ENCODE data around the gene MICU1.
"Not testable (repeated sequence)": the region's sequence is repeated elsewhere in the genome, so short reads cannot be mapped to it uniquely, and the experiment has no call there.

The MICU1 gene

GRCh38 chr10:72487521-72487920 is 138.4 kb downstream of the MICU1 start:
- H3K27me3 ChIP-seq, result no peaks in the 10 kb centered on the region
- H4K20me1 ChIP-seq, result no peaks in the 10 kb centered on the region
- no peak for TF ChIP-seq Cebpa-rat (IDR thresholded peaks at IDR 0.05)
- H3K4me3 ChIP-seq, result no peak overlapping the region
- no peak overlapping the region for H3K4me2 ChIP-seq
- no peaks in the 10 kb centered on the region for H3K4me1 ChIP-seq
- H3K36me3 ChIP-seq, result peaks cover 7% of the 10 kb centered on the region; the same call in 1 of the 2 replicates
- H3K9me3 ChIP-seq, result no peaks in the 10 kb centered on the region
- H3K27ac ChIP-seq, result no peak overlapping the region
- H3K9ac ChIP-seq, result no peak overlapping the region

GRCh38 chr10:72487116-72487515 is 138.8 kb downstream of the MICU1 start:
- no peaks in the 10 kb centered on the region for H3K4me1 ChIP-seq
- no peak for TF ChIP-seq Cebpa-rat (IDR thresholded peaks at IDR 0.05)
- no peak overlapping the region for H3K4me2 ChIP-seq
- no peak overlapping the region for H3K4me3 ChIP-seq
- H3K9me3 ChIP-seq, result no peaks in the 10 kb centered on the region
- H3K9ac ChIP-seq, result no peak overlapping the region
- peaks cover 7% of the 10 kb centered on the region; the same call in 1 of the 2 replicates for H3K36me3 ChIP-seq
- H3K27me3 ChIP-seq, result no peaks in the 10 kb centered on the region
- no peaks in the 10 kb centered on the region for H4K20me1 ChIP-seq
- H3K27ac ChIP-seq, result no peak overlapping the region

GRCh38 chr10:72485701-72486100 is 140.2 kb downstream of the MICU1 start:
- TF ChIP-seq Cebpa-rat (IDR thresholded peaks at IDR 0.05), result no peak
- Histone ChIP-seq H3K36me3 (peaks cover 7% of the 10 kb centered on the region; the same call in 1 of the 2 replicates), H3K4me1 (no peaks in the 10 kb centered on the region), H4K20me1 (no peaks in the 10 kb centered on the region), H3K9ac (no peak overlapping the region), H3K4me2 (no peak overlapping the region), H3K9me3 (no peaks in the 10 kb centered on the region), H3K27me3 (no peaks in the 10 kb centered on the region), H3K4me3 (no peak overlapping the region), H3K27ac (no peak overlapping the region)

GRCh38 chr10:72484521-72484920 is 141.4 kb downstream of the MICU1 start:
- TF ChIP-seq Cebpa-rat (IDR thresholded peaks at IDR 0.05), result no peak
- Histone ChIP-seq H3K9me3 (no peaks in the 10 kb centered on the region), H3K27me3 (no peaks in the 10 kb centered on the region), H4K20me1 (no peaks in the 10 kb centered on the region), H3K36me3 (peaks cover 7% of the 10 kb centered on the region; the same call in 1 of the 2 replicates), H3K4me2 (no peak overlapping the region), H3K27ac (no peak overlapping the region), H3K4me3 (no peak overlapping the region), H3K9ac (no peak overlapping the region), H3K4me1 (no peaks in the 10 kb centered on the region)

- H3K9ac ChIP-seq, result no peak overlapping the region
- H3K27ac ChIP-seq, result no peak overlapping the region
- no peak for TF ChIP-seq Cebpa-rat (IDR thresholded peaks at IDR 0.05)
- no peaks in the 10 kb centered on the region for H4K20me1 ChIP-seq
- H3K4me2 ChIP-seq, result no peak overlapping the region
- no peaks in the 10 kb centered on the region for H3K4me1 ChIP-seq
- H3K36me3 ChIP-seq, result peaks cover 7% of the 10 kb centered on the region; the same call in 1 of the 2 replicates
- no peak overlapping the region for H3K4me3 ChIP-seq
- no peaks in the 10 kb centered on the region for H3K9me3 ChIP-seq
- H3K27me3 ChIP-seq, result no peaks in the 10 kb centered on the region
Observed at GRCh38 chr10:72483471-72483870, 142.4 kb downstream of the MICU1 start.

- peaks cover 16% of the 10 kb centered on the region for H3K36me3 ChIP-seq
- H3K9ac ChIP-seq, result no peak overlapping the region
- H3K4me2 ChIP-seq, result no peak overlapping the region
- no peak overlapping the region for H3K4me3 ChIP-seq
- no peaks in the 10 kb centered on the region for H3K4me1 ChIP-seq
- no peak for TF ChIP-seq Cebpa-rat (IDR thresholded peaks at IDR 0.05)
- no peaks in the 10 kb centered on the region for H3K27me3 ChIP-seq
- no peak overlapping the region for H3K27ac ChIP-seq
- no peaks in the 10 kb centered on the region for H4K20me1 ChIP-seq
- H3K9me3 ChIP-seq, result no peaks in the 10 kb centered on the region
Observed at GRCh38 chr10:72480861-72481260, 145.0 kb downstream of the MICU1 start.

- no peak overlapping the region for H3K27ac ChIP-seq
- no peak overlapping the region for H3K4me2 ChIP-seq
- no peaks in the 10 kb centered on the region for H3K9me3 ChIP-seq
- no peak overlapping the region for H3K9ac ChIP-seq
- H3K4me1 ChIP-seq, result no peaks in the 10 kb centered on the region
- H3K36me3 ChIP-seq, result peaks cover 39% of the 10 kb centered on the region
- no peaks in the 10 kb centered on the region for H4K20me1 ChIP-seq
- no peak overlapping the region for H3K4me3 ChIP-seq
- H3K27me3 ChIP-seq, result no peaks in the 10 kb centered on the region
- TF ChIP-seq Cebpa-rat (IDR thresholded peaks at IDR 0.05), result no peak
Observed at GRCh38 chr10:72477463-72477862, 148.4 kb downstream of the MICU1 start.

GRCh38 chr10:72472306-72472705 is 153.6 kb downstream of the MICU1 start:
- Histone ChIP-seq H3K4me3 (no peak overlapping the region), H3K36me3 (peaks cover 53% of the 10 kb centered on the region), H3K27ac (no peak overlapping the region), H3K4me1 (no peaks in the 10 kb centered on the region), H3K4me2 (no peak overlapping the region), H4K20me1 (no peaks in the 10 kb centered on the region), H3K27me3 (no peaks in the 10 kb centered on the region), H3K9ac (no peak overlapping the region), H3K9me3 (no peaks in the 10 kb centered on the region)
- no peak for TF ChIP-seq Cebpa-rat (IDR thresholded peaks at IDR 0.05)

GRCh38 chr10:72470666-72471065 is 155.2 kb downstream of the MICU1 start:
- TF ChIP-seq Cebpa-rat (IDR thresholded peaks at IDR 0.05), result no peak
- Histone ChIP-seq H3K4me2 (no peak overlapping the region), H3K9me3 (no peaks in the 10 kb centered on the region), H3K4me3 (no peak overlapping the region), H3K27ac (no peak overlapping the region), H3K9ac (no peak overlapping the region), H3K4me1 (no peaks in the 10 kb centered on the region), H3K27me3 (no peaks in the 10 kb centered on the region), H3K36me3 (peaks cover 42% of the 10 kb centered on the region), H4K20me1 (no peaks in the 10 kb centered on the region)

GRCh38 chr10:72467064-72467463 is 158.8 kb downstream of the MICU1 start:
- H3K4me1 ChIP-seq, H3K9ac ChIP-seq, H3K9me3 ChIP-seq, H3K27ac ChIP-seq, H3K4me2 ChIP-seq, H3K4me3 ChIP-seq, H3K27me3 ChIP-seq, H4K20me1 ChIP-seq: not testable (repeated sequence)
- peaks cover 15% of the 10 kb centered on the region; the same call in 1 of the 2 replicates for H3K36me3 ChIP-seq

GRCh38 chr10:72466018-72466417 is 159.9 kb downstream of the MICU1 start:
- Histone ChIP-seq H3K36me3 (peaks cover 12% of the 10 kb centered on the region; the same call in 1 of the 2 replicates), H3K9ac (no peak overlapping the region), H3K27ac (no peak overlapping the region), H3K27me3 (no peaks in the 10 kb centered on the region), H3K4me2 (no peak overlapping the region), H3K9me3 (no peaks in the 10 kb centered on the region), H3K4me1 (no peaks in the 10 kb centered on the region), H3K4me3 (no peak overlapping the region), H4K20me1 (no peaks in the 10 kb centered on the region)
- TF ChIP-seq Cebpa-rat (IDR thresholded peaks at IDR 0.05), result no peak

Measured in BLaER1 (cell line).